Fibroblast of the aortic adventitia (primary cell): ENCODE measurements around the gene LSM4. TPM values are rescaled to one million over a fixed set of nuclear protein-coding genes. Genes with fewer than 3 reads are reported as not detected.

Experiments
- DNase-seq: peaks from one replicate; pipeline ENCODE4 v3.0.0-alpha.2; 2010; ENCODE audit warnings: low read depth
- H3K4me3 ChIP-seq: 2 replicates; pipeline ENCODE4 v1.5.1; 2011; ENCODE audit warnings: low read depth, mild to moderate bottlenecking, control low read depth, low read length, moderate library complexity
- total RNA-seq: library from RNA; depleted of rRNA; stranded (reverse); fragments of >200 nt; gene quantifications from 2 replicates; pipeline ENCODE4 v1.2.3, GENCODE V29; 2012; ENCODE audit warnings: low replicate concordance
- TF ChIP-seq, protein P1 (sequence below): IDR thresholded peaks from 2 replicates; pipeline ENCODE4 v1.5.1; 2011; ENCODE audit warnings: mild to moderate bottlenecking, low read length, control low read depth, inconsistent platforms; ENCODE audit not compliant: insufficient read depth

Gene LSM4
- total RNA-seq, 1 donor = 113 TPM

DNA sequence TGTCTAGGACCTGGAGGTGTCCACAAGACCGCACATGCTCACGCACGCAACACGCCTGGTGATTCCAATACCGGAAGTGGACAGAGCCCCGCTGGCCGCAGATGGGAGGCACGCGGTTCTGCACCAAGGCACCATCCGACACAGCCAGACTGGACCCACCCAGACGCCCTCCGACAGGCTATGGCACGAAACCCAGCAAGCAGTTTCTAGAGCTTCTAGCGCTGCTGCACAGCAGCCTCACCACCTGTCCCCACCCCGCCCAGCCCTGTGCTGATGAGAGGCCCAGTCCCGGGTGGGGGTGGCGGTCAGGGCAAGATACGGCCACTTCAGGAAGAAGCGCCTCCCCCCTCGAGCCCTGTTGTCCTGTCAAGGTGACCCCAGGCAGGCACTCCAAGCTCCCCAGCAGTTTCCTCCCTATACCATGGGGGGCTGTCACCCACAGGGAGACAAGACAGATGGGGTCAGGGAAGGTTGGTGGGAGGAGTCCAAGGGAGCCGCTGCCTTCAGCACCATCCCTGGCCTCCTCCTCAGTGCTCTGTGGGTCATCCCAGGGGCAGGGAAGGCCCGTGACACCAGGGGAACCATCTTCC, 11.3 kb downstream of the LSM4 start:
- TF ChIP-seq, protein P1, sequence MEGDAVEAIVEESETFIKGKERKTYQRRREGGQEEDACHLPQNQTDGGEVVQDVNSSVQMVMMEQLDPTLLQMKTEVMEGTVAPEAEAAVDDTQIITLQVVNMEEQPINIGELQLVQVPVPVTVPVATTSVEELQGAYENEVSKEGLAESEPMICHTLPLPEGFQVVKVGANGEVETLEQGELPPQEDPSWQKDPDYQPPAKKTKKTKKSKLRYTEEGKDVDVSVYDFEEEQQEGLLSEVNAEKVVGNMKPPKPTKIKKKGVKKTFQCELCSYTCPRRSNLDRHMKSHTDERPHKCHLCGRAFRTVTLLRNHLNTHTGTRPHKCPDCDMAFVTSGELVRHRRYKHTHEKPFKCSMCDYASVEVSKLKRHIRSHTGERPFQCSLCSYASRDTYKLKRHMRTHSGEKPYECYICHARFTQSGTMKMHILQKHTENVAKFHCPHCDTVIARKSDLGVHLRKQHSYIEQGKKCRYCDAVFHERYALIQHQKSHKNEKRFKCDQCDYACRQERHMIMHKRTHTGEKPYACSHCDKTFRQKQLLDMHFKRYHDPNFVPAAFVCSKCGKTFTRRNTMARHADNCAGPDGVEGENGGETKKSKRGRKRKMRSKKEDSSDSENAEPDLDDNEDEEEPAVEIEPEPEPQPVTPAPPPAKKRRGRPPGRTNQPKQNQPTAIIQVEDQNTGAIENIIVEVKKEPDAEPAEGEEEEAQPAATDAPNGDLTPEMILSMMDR = no peak
- no peak for DNase-seq
- H3K4me3 ChIP-seq = no peak overlapping the region

- no peak for DNase-seq
- no peak overlapping the region for H3K4me3 ChIP-seq
- TF ChIP-seq, protein P1 = no peak
Observed at GRCh38 chr19:18310966-18311365, 11.9 kb downstream of the LSM4 start.

- TF ChIP-seq, protein P1 = no peak
- no peak for DNase-seq
- no peak overlapping the region for H3K4me3 ChIP-seq
Observed at GRCh38 chr19:18310118-18310909, 12.6 kb downstream of the LSM4 start.

DNA sequence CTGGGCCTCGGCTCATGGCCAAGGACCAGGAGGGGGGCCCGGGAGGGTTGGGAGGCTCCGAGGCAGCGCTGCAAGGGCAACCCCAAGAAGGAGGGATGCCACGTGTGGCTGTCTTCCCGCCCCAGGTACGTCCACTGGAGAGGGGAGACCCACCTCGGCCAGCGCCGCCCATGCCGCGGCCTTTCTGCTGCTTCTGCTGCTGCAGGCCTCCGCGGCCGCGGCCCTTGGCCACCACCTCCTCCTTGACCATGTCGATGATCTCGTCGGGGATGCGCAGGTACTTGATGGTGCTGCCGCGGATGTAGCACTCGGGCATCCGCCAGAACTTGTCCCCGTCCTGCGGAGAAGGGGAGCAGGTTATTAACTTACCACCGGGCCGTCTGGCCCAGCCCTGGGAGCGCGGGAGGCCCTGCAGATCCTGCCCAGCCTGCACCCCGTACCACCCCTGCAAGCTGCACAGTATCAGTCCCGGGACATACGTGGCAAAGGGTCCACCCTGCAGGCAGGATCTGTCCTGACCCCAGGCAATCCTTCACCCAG, 13.3 kb downstream of the LSM4 start:
- H3K4me3 ChIP-seq = no peak overlapping the region
- TF ChIP-seq, protein P1 = no peak
- no peak for DNase-seq

DNA sequence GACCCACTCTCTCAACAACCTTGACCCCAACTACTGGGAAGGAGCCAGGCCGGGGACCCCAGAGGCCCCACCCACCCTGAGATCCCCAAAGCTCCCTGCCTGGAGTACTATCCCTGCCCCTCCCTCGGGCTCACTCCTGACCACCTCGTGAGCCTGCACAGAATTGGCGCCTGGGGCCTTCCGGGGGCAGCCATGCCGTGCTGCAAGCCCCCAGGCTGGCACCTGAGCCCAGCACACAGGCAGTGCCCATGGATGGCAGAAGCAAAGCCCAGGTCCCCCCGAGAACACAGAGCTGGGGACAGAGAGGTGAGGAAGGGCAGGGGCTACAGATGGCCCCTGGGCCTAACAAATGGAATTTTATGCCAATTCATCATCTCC, 13.9 kb downstream of the LSM4 start:
- no peak overlapping the region for H3K4me3 ChIP-seq
- no peak for DNase-seq
- TF ChIP-seq, protein P1 = no peak

DNA sequence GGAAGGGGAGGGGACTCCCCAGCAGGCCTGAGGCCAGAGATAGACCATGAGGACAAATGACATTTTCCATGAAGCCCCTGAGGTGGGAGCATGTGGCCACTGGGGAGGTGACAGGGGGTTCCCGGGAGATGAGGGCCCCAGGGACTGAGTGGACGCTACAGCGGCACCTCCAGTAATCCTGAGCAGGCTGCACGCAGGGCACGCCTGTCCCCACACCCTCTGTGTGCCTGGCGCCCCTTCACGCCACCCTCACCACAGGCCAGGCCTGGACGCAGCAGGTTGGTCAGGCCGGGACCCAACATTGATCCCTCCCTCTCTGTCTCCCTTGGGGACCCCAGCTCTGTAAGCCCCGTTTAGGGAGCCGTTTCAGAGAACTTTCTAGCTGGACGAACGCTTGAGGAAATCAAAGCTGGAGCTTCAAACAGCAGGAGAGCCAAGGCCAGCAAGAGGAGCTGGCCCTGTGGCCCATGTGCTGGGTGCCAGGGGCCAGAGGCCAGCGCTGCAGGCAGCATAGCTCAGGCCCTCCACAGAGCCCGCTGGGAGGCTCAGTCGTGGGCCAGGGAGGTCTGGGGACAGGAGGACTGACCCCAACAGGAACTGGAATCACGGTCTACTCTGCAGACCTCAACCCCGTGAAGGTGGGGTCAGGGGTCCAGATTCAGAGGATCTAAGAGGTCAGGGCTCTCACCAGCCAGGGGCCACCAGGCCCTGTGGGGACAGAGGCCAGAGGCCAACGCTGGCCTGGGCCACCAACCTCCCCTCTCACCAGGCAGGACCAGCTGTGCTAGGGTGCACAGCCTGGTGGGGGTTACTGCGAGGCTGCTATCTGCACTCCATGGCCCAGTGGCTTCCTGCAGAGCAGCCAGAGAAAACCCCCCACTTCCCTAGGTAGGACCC, 14.6 kb downstream of the LSM4 start:
- H3K4me3 ChIP-seq = no peak overlapping the region
- TF ChIP-seq, protein P1 = no peak
- DNase-seq = no peak
